ENCODE results near the gene TCEAL9.

GRCh38 chrX:103372886-103373285 is 16.6 kb downstream of the TCEAL9 start:
- TF ChIP-seq POLR2A (IDR thresholded peaks at IDR 0.05; ENCODE audit: extremely low read depth, insufficient read length) (no peak), CTCF (IDR thresholded peaks at IDR 0.05; ENCODE audit: low read depth, low read length) (no peak), MYC (IDR thresholded peaks at IDR 0.05; ENCODE audit: low read depth, low read length) (no peak)
